Prostate gland (tissue), 2 donors: Measurements from ENCODE around the gene FAAP20.

Source experiments
- POLR2A ChIP-seq: fragments of 450-650 bp; IDR thresholded peaks from one replicate; pipeline ENCODE4 v1.6.1; 2016; ENCODE audit warnings: antibody characterized with exemption, mild to moderate bottlenecking
- POLR2AphosphoS5 ChIP-seq: sonication (generic); formaldehyde crosslinking; IDR thresholded peaks from one replicate; pipeline ENCODE4 v1.6.1; 2017; ENCODE audit warnings: antibody characterized with exemption
- TF ChIP-seq, protein P1 (sequence below), 4 experiments: fragments of 200-600 bp in 2 of 4; fragments of 450-650 bp in 2 of 4; sonication (generic) in 2 of 4; IDR thresholded peaks; 1 replicate in 3 of 4; 2 replicates in 1 of 4; pipeline ENCODE4 v1.5.1; 2016 to 2019; ENCODE audit warnings: antibody characterized with exemption in 4 of 4, mild to moderate bottlenecking in 2 of 4, moderate library complexity in 2 of 4

GRCh38 chr1:2188336-2188735, 6.2 kb downstream of the FAAP20 start:
- TF ChIP-seq, protein P1, sequence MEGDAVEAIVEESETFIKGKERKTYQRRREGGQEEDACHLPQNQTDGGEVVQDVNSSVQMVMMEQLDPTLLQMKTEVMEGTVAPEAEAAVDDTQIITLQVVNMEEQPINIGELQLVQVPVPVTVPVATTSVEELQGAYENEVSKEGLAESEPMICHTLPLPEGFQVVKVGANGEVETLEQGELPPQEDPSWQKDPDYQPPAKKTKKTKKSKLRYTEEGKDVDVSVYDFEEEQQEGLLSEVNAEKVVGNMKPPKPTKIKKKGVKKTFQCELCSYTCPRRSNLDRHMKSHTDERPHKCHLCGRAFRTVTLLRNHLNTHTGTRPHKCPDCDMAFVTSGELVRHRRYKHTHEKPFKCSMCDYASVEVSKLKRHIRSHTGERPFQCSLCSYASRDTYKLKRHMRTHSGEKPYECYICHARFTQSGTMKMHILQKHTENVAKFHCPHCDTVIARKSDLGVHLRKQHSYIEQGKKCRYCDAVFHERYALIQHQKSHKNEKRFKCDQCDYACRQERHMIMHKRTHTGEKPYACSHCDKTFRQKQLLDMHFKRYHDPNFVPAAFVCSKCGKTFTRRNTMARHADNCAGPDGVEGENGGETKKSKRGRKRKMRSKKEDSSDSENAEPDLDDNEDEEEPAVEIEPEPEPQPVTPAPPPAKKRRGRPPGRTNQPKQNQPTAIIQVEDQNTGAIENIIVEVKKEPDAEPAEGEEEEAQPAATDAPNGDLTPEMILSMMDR (IDR thresholded peaks at IDR 0.05), result no peak
- TF ChIP-seq POLR2A (no peak), POLR2AphosphoS5 (no peak)
